DMS153 treated with DMSO at 0.1 percent for 48 hours (cell line): ENCODE data around the gene BCKDHB.
"Not testable (repeated sequence)": the region's sequence is repeated elsewhere in the genome, so short reads cannot be mapped to it uniquely, and the experiment has no call there.

Experiments
- DNase-seq: peaks from one replicate; lab custom pipeline; 2025; ENCODE audit not compliant: unreplicated experiment; lab: John Stamatoyannopoulos, UW

BCKDHB gene

DNA sequence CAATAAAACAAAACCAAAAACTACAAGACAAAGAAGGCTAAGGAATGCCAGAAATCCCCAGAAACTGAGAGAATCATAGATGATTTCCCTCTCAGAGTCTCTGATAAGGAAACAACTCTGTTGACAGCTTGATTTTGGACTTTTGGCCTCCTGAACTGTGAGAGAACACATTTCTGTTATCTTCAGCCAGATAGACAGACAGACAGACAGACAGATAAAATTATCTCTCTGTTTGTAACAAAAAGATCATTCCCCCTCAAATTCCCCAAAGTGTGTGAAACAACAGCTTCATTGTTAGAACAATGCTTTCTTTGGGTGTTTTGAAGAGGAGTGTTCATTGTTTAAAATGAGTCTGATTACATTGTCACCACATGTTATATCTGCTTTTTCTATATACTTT lies 148.2 kb downstream of the BCKDHB start:
- DNase-seq, result no peak

DNA sequence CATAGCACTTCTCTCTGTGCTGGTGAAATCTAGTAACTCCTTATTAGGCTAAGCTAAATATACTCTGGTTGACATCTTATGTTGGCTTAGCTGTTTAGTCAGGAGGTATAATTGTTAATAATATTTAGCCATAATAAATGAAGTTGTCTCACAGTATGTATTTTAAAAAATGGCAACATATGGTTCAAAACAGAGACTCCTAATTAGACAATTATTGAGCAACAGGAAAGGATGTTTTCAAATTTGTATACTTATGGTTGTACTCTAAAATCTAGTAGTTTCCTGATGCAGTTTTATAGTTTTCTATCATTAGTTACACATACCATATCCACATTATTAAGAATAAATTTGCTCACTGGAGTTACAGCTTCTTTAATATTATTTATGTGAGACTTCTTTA lies 150.2 kb downstream of the BCKDHB start:
- no peak for DNase-seq

DNA sequence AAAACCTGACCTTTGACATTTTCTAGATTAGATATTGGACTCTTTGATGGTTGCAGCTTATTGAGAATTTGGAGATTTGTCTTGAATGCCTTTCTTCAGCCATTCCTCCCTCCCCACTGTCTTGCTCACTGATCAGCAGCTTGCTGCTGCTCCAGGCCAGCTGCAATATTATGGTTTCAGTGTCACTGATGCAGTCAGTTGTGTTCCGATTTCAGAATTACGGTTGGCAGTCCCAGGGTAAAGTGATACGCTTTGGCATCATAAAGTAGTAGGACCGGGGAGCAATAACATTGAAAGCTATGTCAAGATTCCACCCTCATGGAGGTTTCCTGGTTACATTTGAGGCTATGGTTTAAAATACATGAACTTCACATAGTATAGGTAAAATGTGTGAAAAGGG lies 152.6 kb downstream of the BCKDHB start:
- no peak for DNase-seq

DNA sequence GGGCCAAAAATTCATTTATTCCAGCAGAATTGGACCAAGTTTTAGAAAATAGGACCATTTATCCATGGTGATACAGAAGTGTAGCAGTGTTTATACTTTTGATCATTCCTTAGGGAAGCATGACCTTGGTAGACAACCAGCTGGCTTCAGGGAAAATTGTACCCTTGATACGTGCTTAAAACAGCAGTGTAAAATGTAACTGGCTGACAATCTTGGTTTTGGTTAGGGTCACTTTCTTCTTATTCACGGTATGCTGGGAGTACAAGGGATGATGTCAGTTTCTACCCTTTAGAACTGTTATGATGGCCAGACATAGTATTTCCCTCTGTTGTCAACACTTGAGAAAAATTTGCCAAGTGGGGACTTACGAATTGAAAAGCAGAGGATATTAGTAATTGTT lies 157.1 kb downstream of the BCKDHB start:
- DNase-seq, result no peak

DNA sequence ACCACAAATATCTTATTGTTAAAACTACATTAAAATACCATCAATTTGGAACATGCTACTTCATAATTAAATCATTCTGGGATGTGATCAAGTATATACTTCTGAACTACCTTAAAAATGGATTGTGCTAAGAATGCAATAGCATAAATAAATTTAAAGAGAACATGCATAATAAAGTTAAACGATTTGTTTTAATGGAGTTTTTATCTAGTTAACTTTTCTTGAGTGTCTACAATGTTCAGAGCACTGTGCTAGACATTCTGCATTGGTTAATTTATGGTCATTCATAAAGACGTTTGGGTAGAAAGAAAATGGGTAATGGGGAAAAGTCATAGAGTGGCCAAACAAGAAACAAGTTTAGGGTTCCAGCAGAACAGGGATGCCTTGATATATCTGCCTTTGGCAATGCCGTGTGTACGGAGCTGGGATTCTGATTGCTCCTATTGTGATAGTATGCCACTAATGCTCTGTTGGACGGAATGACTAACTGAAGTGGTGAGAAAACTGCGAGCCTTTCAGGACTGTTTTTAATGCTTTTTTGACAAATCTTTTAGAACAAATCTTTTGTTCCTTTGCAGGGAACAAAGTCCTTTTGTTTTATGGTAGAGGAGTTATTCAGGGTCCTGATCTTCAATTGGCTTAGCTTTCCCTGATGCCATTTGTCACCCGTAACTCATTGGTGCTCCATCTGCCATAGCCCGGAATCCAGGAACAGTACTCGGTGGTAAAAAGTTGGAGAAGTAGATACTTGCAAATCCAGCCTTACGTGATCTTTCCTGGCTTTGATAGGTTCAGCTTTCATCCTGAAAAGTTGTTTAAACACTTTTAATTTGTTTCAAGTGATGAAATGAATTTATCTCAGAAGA lies 162.6 kb downstream of the BCKDHB start:
- no peak for DNase-seq

- no peak for DNase-seq
Observed at GRCh38 chr6:80271074-80271473, 164.6 kb downstream of the BCKDHB start.

GRCh38 chr6:80272988-80273387 lies 166.5 kb downstream of the BCKDHB start:
- DNase-seq, result no peak

DNA sequence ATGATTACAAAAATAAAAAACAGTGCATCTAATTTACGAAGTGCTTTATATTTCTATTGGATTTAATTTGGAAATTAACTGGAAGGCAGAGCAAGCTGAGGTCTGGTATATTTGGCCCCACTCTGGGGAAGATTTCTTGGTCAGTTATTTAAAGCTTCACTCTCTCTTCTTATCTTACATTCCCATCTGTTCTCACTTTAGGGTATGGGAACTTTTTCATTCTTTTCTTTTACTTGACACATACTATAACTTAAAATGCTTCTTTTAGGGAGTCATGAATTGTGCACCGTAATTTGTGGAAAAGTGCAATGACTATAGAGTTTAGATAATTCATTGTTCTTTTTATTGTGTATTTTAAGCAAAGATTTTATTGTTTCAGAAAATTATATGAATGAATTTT lies 170.4 kb downstream of the BCKDHB start:
- no peak for DNase-seq

GRCh38 chr6:80277501-80277900 lies 171.0 kb downstream of the BCKDHB start:
- no peak for DNase-seq

GRCh38 chr6:80280262-80281010 lies 174.0 kb downstream of the BCKDHB start:
- DNase-seq, result no peak

DNA sequence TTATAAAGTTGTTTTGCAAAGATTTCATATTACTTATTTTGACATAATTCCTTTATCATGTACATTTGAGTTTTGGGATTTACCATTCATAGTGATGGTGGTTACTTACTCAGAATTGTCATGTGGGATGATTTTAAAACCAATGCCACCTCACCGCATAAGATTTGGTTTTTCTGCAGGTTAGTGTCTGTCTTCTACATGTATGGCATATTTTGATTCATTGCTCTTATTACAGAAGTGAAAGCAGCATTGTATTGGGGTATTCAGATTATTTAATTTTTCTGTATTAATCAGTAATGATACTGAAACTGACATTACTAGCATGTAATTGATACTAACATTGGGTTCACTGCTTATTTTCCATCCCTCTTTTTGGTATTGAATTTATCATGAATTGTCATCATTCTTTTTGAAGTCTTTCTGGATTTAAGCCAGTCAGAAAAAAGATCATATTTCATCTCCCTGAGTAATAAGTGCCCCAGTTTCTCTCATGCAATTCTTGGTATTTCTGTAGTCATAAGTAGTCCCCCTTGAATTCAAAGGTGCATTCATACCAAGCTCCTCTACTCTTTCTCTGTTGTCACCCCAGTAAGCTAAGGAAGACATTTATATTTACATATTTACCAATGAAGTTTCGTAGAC lies 176.6 kb downstream of the BCKDHB start:
- DNase-seq, result no peak

GRCh38 chr6:80287112-80287511 lies 180.6 kb downstream of the BCKDHB start:
- no peak for DNase-seq

- DNase-seq, result no peak
Observed at GRCh38 chr6:80287607-80288006, 181.1 kb downstream of the BCKDHB start.

DNA sequence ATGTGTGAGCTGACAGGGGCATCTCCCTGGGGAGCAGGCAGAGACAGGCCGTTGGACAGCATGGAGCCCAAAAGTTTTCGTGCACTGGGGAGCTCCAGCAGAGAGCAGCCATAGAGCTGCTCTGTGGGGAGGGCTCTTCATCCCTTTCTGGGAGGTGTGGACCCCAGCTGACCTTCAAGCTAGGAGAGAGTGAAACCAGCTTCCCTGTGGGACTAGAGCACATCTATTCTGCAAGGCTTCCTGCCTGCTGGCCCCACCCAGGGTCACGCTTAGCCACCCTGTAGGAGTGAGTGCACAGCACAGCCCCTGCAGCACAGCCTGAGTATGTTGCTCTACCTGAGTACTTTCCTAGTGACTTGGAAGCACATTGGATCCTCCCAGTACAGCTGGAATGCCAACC lies 183.3 kb downstream of the BCKDHB start:
- no peak for DNase-seq

GRCh38 chr6:80294531-80294930 lies 188.1 kb downstream of the BCKDHB start:
- DNase-seq, result not testable (repeated sequence)

- no peak for DNase-seq
Observed at GRCh38 chr6:80302716-80303115, 196.2 kb downstream of the BCKDHB start.

DNA sequence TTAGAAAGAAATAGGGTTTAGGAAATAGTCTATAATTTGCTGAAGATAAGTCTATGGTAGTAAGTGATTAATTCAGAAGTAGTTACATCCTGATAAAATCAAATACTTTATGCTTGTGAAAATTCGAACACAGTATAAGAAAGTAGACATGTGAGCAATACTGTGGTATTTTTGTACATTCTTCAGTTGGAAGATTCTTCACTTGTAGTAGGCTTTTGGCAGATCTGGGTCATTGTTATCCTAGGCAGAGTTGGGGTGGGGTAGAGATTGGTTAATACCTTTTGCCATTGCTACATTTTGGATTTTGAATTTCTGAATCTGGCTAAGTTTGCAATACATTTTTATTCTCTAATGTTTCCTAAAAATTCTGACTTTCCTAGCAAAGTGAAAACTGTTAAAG lies 197.5 kb downstream of the BCKDHB start:
- DNase-seq, result no peak

DNA sequence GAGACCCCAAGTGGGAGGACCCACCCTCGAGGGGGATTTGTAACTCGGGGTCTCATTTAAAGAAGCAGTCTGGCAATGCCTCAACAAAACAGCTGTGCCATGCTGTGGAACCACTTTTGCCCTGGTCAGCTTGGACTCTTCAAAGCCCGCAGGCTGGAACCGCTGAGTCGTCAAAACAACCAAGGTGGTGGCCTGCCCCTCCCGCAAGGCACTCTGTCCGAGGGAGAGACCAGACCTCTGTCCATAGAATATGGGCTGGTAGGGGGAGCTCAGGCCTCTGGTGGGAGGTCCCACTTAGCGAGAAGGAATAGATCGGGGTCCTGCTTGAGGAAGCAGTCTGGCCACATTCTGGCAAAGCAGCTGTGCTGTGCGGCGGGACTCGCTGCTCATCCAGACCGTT lies 208.1 kb downstream of the BCKDHB start:
- no peak for DNase-seq

- DNase-seq, result no peak
Observed at GRCh38 chr6:80316686-80317231, 210.3 kb downstream of the BCKDHB start.

- DNase-seq, result no peak
Observed at GRCh38 chr6:80319196-80319595, 212.7 kb downstream of the BCKDHB start.

DNA sequence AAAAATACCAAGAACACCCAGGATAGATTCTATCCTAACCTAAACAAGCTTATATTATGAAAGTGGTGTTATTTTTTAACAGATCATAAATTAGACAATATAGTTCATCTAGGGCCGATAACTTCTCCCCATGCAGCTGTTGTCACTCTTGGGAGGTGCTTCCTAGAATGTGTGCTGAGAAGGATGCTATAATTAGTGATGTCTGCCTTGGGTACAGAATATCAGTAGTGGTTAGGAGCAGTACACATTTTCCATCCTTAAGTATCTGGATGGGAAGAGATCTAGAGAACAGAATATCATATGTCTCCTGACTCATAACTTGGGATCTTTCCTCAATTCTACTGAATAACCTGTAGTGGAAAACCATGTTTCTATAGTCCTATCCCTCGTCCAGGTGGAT lies 214.5 kb downstream of the BCKDHB start:
- DNase-seq, result no peak

DNA sequence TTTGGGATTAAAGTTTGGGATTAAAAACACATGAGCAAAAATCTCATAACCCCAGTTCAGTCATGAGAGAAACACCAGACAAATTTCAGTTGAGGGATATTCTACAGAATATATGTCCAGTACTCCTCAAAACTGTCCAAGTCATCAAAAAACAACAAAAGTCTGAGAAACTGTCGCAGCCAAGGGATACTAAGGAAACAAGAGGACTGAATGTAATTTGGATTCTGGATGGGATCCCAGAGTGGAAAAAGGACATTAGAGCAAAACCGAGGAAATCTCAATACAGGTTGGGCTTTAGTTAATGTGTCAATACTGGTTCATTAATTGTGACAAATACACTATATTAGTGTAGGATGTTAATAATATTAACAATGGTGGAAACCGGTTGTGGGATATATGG lies 219.3 kb downstream of the BCKDHB start:
- DNase-seq, result no peak
